Measurements from ENCODE around the gene PNCK. TPM values are rescaled to one million over a fixed set of nuclear protein-coding genes. Genes with fewer than 3 reads are reported as not detected.

Gene PNCK
- total RNA-seq, 1 experiment from 2014 or later: 26.8 TPM

- no peak overlapping the region for H4K8ac ChIP-seq (replicated peaks; ENCODE audit: insufficient read length, low read depth, low read length)
- peaks cover 2% of the 10 kb centered on the region for H4K20me1 ChIP-seq (ENCODE audit: control insufficient read depth, insufficient read depth, insufficient read length)
- no peak overlapping the region for H4K91ac ChIP-seq (ENCODE audit: insufficient read length, low read depth, low read length)
- peaks cover 31% of the 10 kb centered on the region for H3K27me3 Mint-ChIP-seq (ENCODE audit: low read depth)
- H3K18ac ChIP-seq (ENCODE audit: insufficient read length, low read depth, low read length): no peak overlapping the region
- no peak overlapping the region for H2BK20ac ChIP-seq (ENCODE audit: low read depth, low read length, poor library complexity, severe bottlenecking)
- H3K9me3 Mint-ChIP-seq: peaks cover 58 to 64% of the 10 kb centered on the region in 2 experiments
- peaks cover 22% of the 10 kb centered on the region for H3K9me3 ChIP-seq (ENCODE audit: control insufficient read depth, low read depth, low read length)
- H3K23me2 ChIP-seq (ENCODE audit: insufficient read length, low read depth, low read length, poor library complexity, severe bottlenecking): peaks cover 3% of the 10 kb centered on the region
- no CpG with 5 or more reads among the region's 9 CpGs for WGBS (ENCODE audit: extremely low coverage, insufficient read length, low lambda C conversion rate)
- H3K27ac ChIP-seq (ENCODE audit: insufficient read length, low read depth, low read length): no peak overlapping the region
- no peaks in the 10 kb centered on the region for H3K79me2 ChIP-seq (ENCODE audit: insufficient read depth, low read length)
- H3K9ac ChIP-seq (ENCODE audit: extremely low read depth, insufficient read length, low read length): no peak overlapping the region
- H3K4ac ChIP-seq (ENCODE audit: low read depth, low read length): no peak overlapping the region
- no peak overlapping the region for H3K23ac ChIP-seq (ENCODE audit: insufficient read length, low read depth, low read length)
- H2BK5ac ChIP-seq (ENCODE audit: insufficient read length, low read length): no peak overlapping the region
- H2BK120ac ChIP-seq (ENCODE audit: low read depth, low read length, poor library complexity, severe bottlenecking): no peak overlapping the region
- H3K14ac ChIP-seq (ENCODE audit: insufficient read depth, low read length): no peak overlapping the region
- H2AFZ ChIP-seq (ENCODE audit: low read length): no peak overlapping the region
- peaks cover 2 to 3% of the 10 kb centered on the region in 2 experiments; a peak in 1 of 4 replicates for H3K4me1 Mint-ChIP-seq
- DNase-seq: peak; percentile 35
- no peak overlapping the region for H2BK15ac ChIP-seq (ENCODE audit: low read depth, low read length)
- peaks cover 0 to 2% (median 0%) of the 10 kb centered on the region in 3 experiments; a peak in 3 of 7 replicates for H3K36me3 Mint-ChIP-seq (ENCODE audit: insufficient read depth in 1 of 3, low read depth in 3 of 3)
- no peaks in the 10 kb centered on the region for H3K4me1 ChIP-seq (ENCODE audit: insufficient read depth, low read length)
- no peak overlapping the region for H3K4me2 ChIP-seq (ENCODE audit: insufficient read depth, insufficient read length, low read length)
- no peak overlapping the region for H3K4me3 Mint-ChIP-seq
- no peak overlapping the region for H2BK12ac ChIP-seq (ENCODE audit: insufficient read length, low read depth, low read length)
- H3K56ac ChIP-seq (ENCODE audit: insufficient read length, low read depth, low read length): no peak overlapping the region
- H3K79me1 ChIP-seq (ENCODE audit: insufficient read depth, low read depth, low read length, poor library complexity, severe bottlenecking): no peaks in the 10 kb centered on the region
- peak; percentile 46 for TF ChIP-seq CTCF (conservative IDR thresholded peaks at IDR 0.05)
- no peak overlapping the region for H4K5ac ChIP-seq (ENCODE audit: insufficient read length, low read depth, low read length)
- no peak overlapping the region for H2AK5ac ChIP-seq (ENCODE audit: insufficient read length, low read length)
- H3T11ph ChIP-seq (ENCODE audit: low read length): no peak overlapping the region
- H3K27ac Mint-ChIP-seq: no peak overlapping the region
- peaks cover 18% of the 10 kb centered on the region for H3K27me3 ChIP-seq (ENCODE audit: insufficient read depth, low read length)
Measured at GRCh38 chrX:153651540-153652079, 22.0 kb downstream of the PNCK start.
